SK-N-SH (cell line): Measurements from ENCODE around the gene FYB1. TPM values are rescaled to one million over a fixed set of nuclear protein-coding genes. Genes with fewer than 3 reads are reported as not detected.

ENCODE experiments used
- CTCF ChIA-PET: fragments of 300-600, 350-600 bp; formaldehyde crosslinking; extraction: SDS; loops from one replicate; lab custom pipeline; 2021; lab: Yijun Ruan, JAX
- POLR2A ChIA-PET: fragments of 350-600 bp; sonication (Branson Sonifier 250); formaldehyde crosslinking; extraction: SDS; loops from one replicate; lab custom pipeline; 2020; ENCODE audit warnings: antibody characterized with exemption, inconsistent platforms; lab: Yijun Ruan, JAX
- DNase-seq: peaks from one replicate; pipeline ENCODE4 v3.0.0; 2012
- H2AFZ ChIP-seq: fragments of 200-600 bp; sonication (generic); 2 replicates; pipeline ENCODE4 v1.8.1; 2016; ENCODE audit warnings: antibody characterized with exemption, mild to moderate bottlenecking, low read depth
- H3F3A ChIP-seq: fragments of 200-600 bp; sonication (generic); replicated peaks from 2 replicates; pipeline ENCODE3; 2016; ENCODE audit warnings: antibody characterized with exemption, mild to moderate bottlenecking; ENCODE audit not compliant: insufficient read depth
- H3K27ac ChIP-seq, 2 experiments: fragments of 200-500 bp in 1 of 2; fragments of 200-600 bp in 1 of 2; sonication (Bioruptor generic) in 1 of 2; sonication (generic), shearing (Covaris generic) in 1 of 2; 2 replicates each; pipeline versions ENCODE4 v1.5.1 to v1.6.1; 2014 to 2016; ENCODE audit warnings: low read depth in 2 of 2, inconsistent platforms in 1 of 2, low read length in 1 of 2, mild to moderate bottlenecking in 1 of 2, mixed read lengths in 1 of 2
- H3K27me3 ChIP-seq: fragments of 200-600 bp; sonication (generic), shearing (Covaris generic); 2 replicates; pipeline ENCODE4 v1.6.1; 2016; ENCODE audit warnings: mixed run types; ENCODE audit not compliant: insufficient read depth
- H3K36me3 ChIP-seq, 2 experiments: fragments of 200-500 bp in 1 of 2; fragments of 200-600 bp in 1 of 2; sonication (Bioruptor generic) in 1 of 2; sonication (generic) in 1 of 2; replicated peaks in 1 of 2; 2 replicates each; pipeline versions ENCODE3 to v1.5.1; 2014 to 2016; ENCODE audit warnings: low read length in 1 of 2, mild to moderate bottlenecking in 1 of 2; ENCODE audit not compliant: insufficient read depth in 2 of 2, control insufficient read depth in 1 of 2
- H3K4me1 ChIP-seq, 2 experiments: fragments of 200-500 bp in 1 of 2; fragments of 200-600 bp in 1 of 2; sonication (Bioruptor generic) in 1 of 2; sonication (generic), shearing (Covaris generic) in 1 of 2; 2 replicates each; pipeline versions ENCODE4 v1.5.1 to v1.6.1; 2014 to 2016; ENCODE audit warnings: low read depth in 1 of 2, low read length in 1 of 2, mixed run types in 1 of 2; ENCODE audit not compliant: insufficient read depth in 2 of 2, control insufficient read depth in 1 of 2
- H3K4me2 ChIP-seq: fragments of 200-600 bp; sonication (generic), shearing (Covaris generic); 2 replicates; pipeline ENCODE4 v1.6.1; 2017; ENCODE audit warnings: mixed run types
- H3K4me3 ChIP-seq, 2 experiments: fragments of 200-500 bp in 1 of 2; fragments of 200-600 bp in 1 of 2; sonication (Bioruptor generic) in 1 of 2; sonication (generic), shearing (Covaris generic) in 1 of 2; 2 replicates each; pipeline versions ENCODE4 v1.5.1 to v1.8.1; 2014 to 2016; ENCODE audit warnings: low read depth in 2 of 2, inconsistent platforms in 1 of 2, low read length in 1 of 2, mild to moderate bottlenecking in 1 of 2, mixed read lengths in 1 of 2, moderate library complexity in 1 of 2
- H3K79me2 ChIP-seq: fragments of 200-600 bp; sonication (generic); 2 replicates; pipeline ENCODE4 v1.8.1; 2017; ENCODE audit warnings: mild to moderate bottlenecking; ENCODE audit not compliant: insufficient read depth
- H3K9ac ChIP-seq: fragments of 200-600 bp; sonication (generic); 2 replicates; pipeline ENCODE4 v1.6.1; 2017; ENCODE audit warnings: mixed run types
- H3K9me2 ChIP-seq: fragments of 200-600 bp; sonication (generic); 2 replicates; pipeline ENCODE4 v1.6.1; 2017; ENCODE audit warnings: mixed run types
- H3K9me3 ChIP-seq: fragments of 200-600 bp; sonication (generic); 2 replicates; pipeline ENCODE4 v1.6.1; 2017; ENCODE audit warnings: mixed run types, mild to moderate bottlenecking, moderate library complexity
- H4K20me1 ChIP-seq: fragments of 200-600 bp; sonication (generic); 2 replicates; pipeline ENCODE4 v1.6.1; 2017; ENCODE audit warnings: mild to moderate bottlenecking, mixed run types; ENCODE audit not compliant: insufficient read depth
- CHD2 ChIP-seq: fragments of 150-350 bp; IDR thresholded peaks from 2 replicates; pipeline ENCODE4 v1.6.1; 2018; ENCODE audit warnings: low read length; ENCODE audit not compliant: partially characterized antibody
- EZH2phosphoT487 ChIP-seq: fragments of 200-600 bp; sonication (generic); IDR thresholded peaks from 2 replicates; pipeline ENCODE4 v1.6.1; 2017; ENCODE audit warnings: low read depth, mixed run types, mild to moderate bottlenecking, antibody characterized with exemption, moderate library complexity, borderline replicate concordance
- FOSL2 ChIP-seq: IDR thresholded peaks from 2 replicates; pipeline ENCODE4 v1.4.0; 2012; ENCODE audit warnings: low read depth, mild to moderate bottlenecking, moderate library complexity, borderline replicate concordance
- FOXM1 ChIP-seq: IDR thresholded peaks from 2 replicates; pipeline ENCODE4 v1.4.0; 2012; ENCODE audit warnings: low read depth, mild to moderate bottlenecking
- GABPA ChIP-seq: IDR thresholded peaks from 2 replicates; pipeline ENCODE4 v1.4.0; 2012; ENCODE audit warnings: low read depth, mild to moderate bottlenecking
- GATA2 ChIP-seq: sonication (generic); formaldehyde crosslinking; IDR thresholded peaks from 2 replicates; pipeline ENCODE4 v1.5.0; 2020; ENCODE audit warnings: mild to moderate bottlenecking, missing genetic modification reagents
- IRF3 ChIP-seq: fragments of 150-350 bp; IDR thresholded peaks from 2 replicates; pipeline ENCODE4 v1.6.1; 2016; ENCODE audit warnings: mild to moderate bottlenecking, low read depth, low read length
- JUND ChIP-seq: IDR thresholded peaks from 2 replicates; pipeline ENCODE4 v1.4.0; 2012
- MEF2A ChIP-seq: IDR thresholded peaks from 2 replicates; pipeline ENCODE4 v1.4.0; 2012; ENCODE audit warnings: low read depth, borderline replicate concordance
- MXI1 ChIP-seq: IDR thresholded peaks from 2 replicates; pipeline ENCODE4 v1.6.1; 2012; ENCODE audit warnings: mild to moderate bottlenecking, low read depth, low read length, improper control_type of control experiment
- NFIC ChIP-seq: IDR thresholded peaks from 2 replicates; pipeline ENCODE4 v1.4.0; 2012; ENCODE audit warnings: borderline replicate concordance
- NRF1 ChIP-seq: IDR thresholded peaks from 2 replicates; pipeline ENCODE4 v1.6.1; 2012; ENCODE audit warnings: low read depth, mild to moderate bottlenecking, low read length
- POLR2AphosphoS5 ChIP-seq: IDR thresholded peaks from 2 replicates; pipeline ENCODE4 v1.6.1; 2012; ENCODE audit warnings: low read depth, low read length
- RAD21 ChIP-seq: IDR thresholded peaks from 2 replicates; pipeline ENCODE4 v1.6.1; 2012; ENCODE audit warnings: mild to moderate bottlenecking, low read length
- RCOR1 ChIP-seq: fragments of 150-350 bp; IDR thresholded peaks from 2 replicates; pipeline ENCODE4 v1.6.1; 2017; ENCODE audit warnings: antibody characterized with exemption, low read length
- RXRA ChIP-seq: IDR thresholded peaks from 2 replicates; pipeline ENCODE4 v1.4.0; 2012; ENCODE audit warnings: low read depth, mild to moderate bottlenecking, borderline replicate concordance
- SIN3A ChIP-seq: IDR thresholded peaks from 2 replicates; pipeline ENCODE4 v1.6.1; 2012; ENCODE audit warnings: low read depth, mild to moderate bottlenecking, low read length, moderate library complexity, borderline replicate concordance
- SMC3 ChIP-seq: IDR thresholded peaks from 2 replicates; pipeline ENCODE4 v1.6.1; 2012; ENCODE audit warnings: low read depth, low read length, improper control_type of control experiment
- TAF1 ChIP-seq: IDR thresholded peaks from 2 replicates; pipeline ENCODE4 v1.6.1; 2012; ENCODE audit warnings: low read depth, mild to moderate bottlenecking, low read length, moderate library complexity, borderline replicate concordance
- TCF12 ChIP-seq: IDR thresholded peaks from 2 replicates; pipeline ENCODE4 v1.4.0; 2012
- TEAD4 ChIP-seq: IDR thresholded peaks from 2 replicates; pipeline ENCODE4 v1.4.0; 2012; ENCODE audit warnings: mild to moderate bottlenecking, borderline replicate concordance; ENCODE audit not compliant: insufficient read depth
- USF1 ChIP-seq: IDR thresholded peaks from 2 replicates; pipeline ENCODE4 v1.4.0; 2012; ENCODE audit warnings: low read depth, borderline replicate concordance
- USF2 ChIP-seq: fragments of 150-350 bp; IDR thresholded peaks from 2 replicates; pipeline ENCODE4 v1.6.1; 2017; ENCODE audit warnings: antibody characterized with exemption, low read length, low read depth, borderline replicate concordance
- YY1 ChIP-seq: IDR thresholded peaks from 2 replicates; pipeline ENCODE4 v1.4.0; 2012; ENCODE audit warnings: low read depth, mild to moderate bottlenecking
- WGBS: methylation state at CpG from one replicate; pipeline ENCODE4 v1.1.6; 2017; ENCODE audit warnings: low lambda C conversion rate; 5-methylcytosine and 5-hydroxymethylcytosine counted together
- polyA plus RNA-seq, 3 experiments: library from polyadenylated mRNA; depleted of rRNA; stranded (reverse); fragments of >200 nt; gene quantifications; 2 replicates each; pipeline ENCODE4 v1.2.3, GENCODE V29; 2012
- TF ChIP-seq, protein P1 (sequence below): IDR thresholded peaks from 2 replicates; pipeline ENCODE4 v1.4.0; 2012; ENCODE audit warnings: low read depth, borderline replicate concordance

FYB1 gene
- polyA plus RNA-seq, 1 of the 3 experiments (the other 2 are of a cell fraction), result not detected

- no peak overlapping the region for H3K27ac ChIP-seq
- DNase-seq, result no peak
- H3K4me3 ChIP-seq, result no peak overlapping the region
- H4K20me1 ChIP-seq, result no peaks in the 10 kb centered on the region
- TF ChIP-seq CHD2 (no peak), TCF12 (no peak), TAF1 (no peak), POLR2AphosphoS5 (no peak), USF2 (no peak), NFIC (no peak), RAD21 (no peak), NRF1 (no peak), MEF2A (no peak), JUND (no peak), EZH2phosphoT487 (no peak), MXI1 (no peak)
- H3K36me3 ChIP-seq, result no peaks in the 10 kb centered on the region
- ChIA-PET CTCF (interaction anchor here (1.0 to 1.4 kb wide), 6 partner anchors 23 to 679 kb away, joined by 3 to 7 read pairs (median 4); no protein-coding TSS in a partner anchor), POLR2A (no interaction called here)
- H2AFZ ChIP-seq, result no peak overlapping the region
- no peaks in the 10 kb centered on the region for H3K4me1 ChIP-seq
- 21% methylated on average over 1 of the region's 1 CpG for WGBS
- H3K79me2 ChIP-seq, result no peaks in the 10 kb centered on the region
- H3K4me2 ChIP-seq, result no peak overlapping the region
- no peak overlapping the region for H3K9ac ChIP-seq
- H3K9me3 ChIP-seq, result no peaks in the 10 kb centered on the region
- H3K27me3 ChIP-seq, result peaks cover 23% of the 10 kb centered on the region; the same call in 1 of the 2 replicates
- peaks cover 6% of the 10 kb centered on the region for H3F3A ChIP-seq
- H3K9me2 ChIP-seq, result no peaks in the 10 kb centered on the region
Measured at GRCh38 chr5:39120052-39120420, 99.3 kb downstream of the FYB1 start.

DNA sequence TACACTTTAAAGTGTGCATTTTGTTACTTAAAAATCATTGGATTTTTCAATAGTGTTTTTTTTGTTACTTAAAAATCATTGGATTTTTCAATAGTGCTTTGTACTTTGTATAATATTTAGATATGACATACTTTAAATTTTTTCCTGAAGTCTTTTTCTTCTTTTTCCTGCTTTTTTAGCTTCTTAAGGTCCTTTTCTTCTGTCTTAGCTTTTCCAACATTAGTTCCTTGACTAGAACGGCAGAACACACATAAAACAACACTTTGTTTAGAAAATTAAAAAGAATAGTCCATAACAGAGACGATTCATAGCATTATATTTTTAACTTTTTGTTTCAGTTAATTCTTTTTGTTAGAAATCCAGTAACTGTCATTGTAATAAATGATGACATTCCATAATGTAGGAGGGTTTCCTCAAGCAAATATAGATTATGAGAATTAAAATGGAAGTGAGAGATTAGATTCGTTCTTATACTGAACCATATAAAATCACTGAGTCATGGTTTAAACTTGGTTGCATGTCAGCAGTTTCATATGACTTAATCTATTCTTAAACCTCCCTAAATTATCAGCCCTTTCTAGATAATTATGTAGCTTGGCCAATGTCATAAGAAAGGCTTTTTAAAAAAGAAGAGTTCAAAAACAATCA, 99.8 kb downstream of the FYB1 start:
- no peaks in the 10 kb centered on the region for H3K9me3 ChIP-seq
- no peak overlapping the region for H3K4me3 ChIP-seq
- 12% methylated on average over 3 of the region's 3 CpGs for WGBS
- no peaks in the 10 kb centered on the region for H4K20me1 ChIP-seq
- peaks cover 18% of the 10 kb centered on the region; the same call in 1 of the 2 replicates for H3K27me3 ChIP-seq
- no peaks in the 10 kb centered on the region for H3K79me2 ChIP-seq
- H3K36me3 ChIP-seq, result no peaks in the 10 kb centered on the region
- H3K27ac ChIP-seq, result no peak overlapping the region
- no peak overlapping the region for H3K4me2 ChIP-seq
- no peaks in the 10 kb centered on the region for H3K9me2 ChIP-seq
- H3K9ac ChIP-seq, result no peak overlapping the region
- no peak for DNase-seq
- ChIA-PET POLR2A (no interaction called here), CTCF (interaction anchor here (1.2 to 1.4 kb wide), 3 partner anchors 23 to 678 kb away, joined by 3 to 4 read pairs (median 4); no protein-coding TSS in a partner anchor)
- H3F3A ChIP-seq, result peaks cover 6% of the 10 kb centered on the region
- no peak overlapping the region for H2AFZ ChIP-seq
- H3K4me1 ChIP-seq, result no peaks in the 10 kb centered on the region
- TF ChIP-seq NFIC, result no peak
- TF ChIP-seq GATA2 (CRISPR knock-in tag), result no peak
- no peak for TF ChIP-seq TCF12
- no peak for TF ChIP-seq FOSL2
- TF ChIP-seq IRF3, result no peak
- TF ChIP-seq SIN3A, result no peak
- no peak for TF ChIP-seq RXRA
- TF ChIP-seq TEAD4, result no peak
- TF ChIP-seq MEF2A, result no peak
- no peak for TF ChIP-seq RCOR1
- TF ChIP-seq YY1, result no peak
- TF ChIP-seq USF1, result no peak
- TF ChIP-seq CHD2, result no peak
- TF ChIP-seq FOXM1, result no peak
- TF ChIP-seq, protein P1, sequence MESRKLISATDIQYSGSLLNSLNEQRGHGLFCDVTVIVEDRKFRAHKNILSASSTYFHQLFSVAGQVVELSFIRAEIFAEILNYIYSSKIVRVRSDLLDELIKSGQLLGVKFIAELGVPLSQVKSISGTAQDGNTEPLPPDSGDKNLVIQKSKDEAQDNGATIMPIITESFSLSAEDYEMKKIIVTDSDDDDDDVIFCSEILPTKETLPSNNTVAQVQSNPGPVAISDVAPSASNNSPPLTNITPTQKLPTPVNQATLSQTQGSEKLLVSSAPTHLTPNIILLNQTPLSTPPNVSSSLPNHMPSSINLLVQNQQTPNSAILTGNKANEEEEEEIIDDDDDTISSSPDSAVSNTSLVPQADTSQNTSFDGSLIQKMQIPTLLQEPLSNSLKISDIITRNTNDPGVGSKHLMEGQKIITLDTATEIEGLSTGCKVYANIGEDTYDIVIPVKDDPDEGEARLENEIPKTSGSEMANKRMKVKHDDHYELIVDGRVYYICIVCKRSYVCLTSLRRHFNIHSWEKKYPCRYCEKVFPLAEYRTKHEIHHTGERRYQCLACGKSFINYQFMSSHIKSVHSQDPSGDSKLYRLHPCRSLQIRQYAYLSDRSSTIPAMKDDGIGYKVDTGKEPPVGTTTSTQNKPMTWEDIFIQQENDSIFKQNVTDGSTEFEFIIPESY, result no peak
- no peak for TF ChIP-seq SMC3
- TF ChIP-seq GABPA, result no peak
- TF ChIP-seq TAF1, result no peak
